ENCODE data around the gene CTDSP2.
A peak's percentile ranks its signal among the peaks of the same experiment; 100 is the strongest.
"Not testable (repeated sequence)": the region's sequence is repeated elsewhere in the genome, so short reads cannot be mapped to it uniquely, and the experiment has no call there.

Gene CTDSP2

DNA sequence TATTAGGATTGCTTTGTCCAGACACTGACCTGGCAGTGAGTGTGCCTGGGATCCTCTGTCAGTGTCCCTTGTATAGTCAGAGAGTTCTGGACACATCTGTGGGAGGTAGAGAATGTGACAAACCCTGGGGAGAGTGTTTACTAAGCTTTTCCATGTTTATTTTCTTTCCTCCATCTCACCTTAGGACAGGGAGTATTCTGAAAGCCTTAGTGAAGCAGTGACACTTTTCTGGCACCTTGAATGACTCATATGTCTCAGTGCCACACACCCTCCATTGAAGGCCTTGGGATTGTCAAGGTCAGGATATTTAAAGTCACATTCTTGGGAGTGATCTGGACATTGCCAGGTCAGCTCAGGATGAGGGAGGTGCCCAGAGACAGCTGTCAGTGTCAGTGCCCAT lies 34.9 kb upstream of the CTDSP2 start:
- DNase-seq, result no peak

DNA sequence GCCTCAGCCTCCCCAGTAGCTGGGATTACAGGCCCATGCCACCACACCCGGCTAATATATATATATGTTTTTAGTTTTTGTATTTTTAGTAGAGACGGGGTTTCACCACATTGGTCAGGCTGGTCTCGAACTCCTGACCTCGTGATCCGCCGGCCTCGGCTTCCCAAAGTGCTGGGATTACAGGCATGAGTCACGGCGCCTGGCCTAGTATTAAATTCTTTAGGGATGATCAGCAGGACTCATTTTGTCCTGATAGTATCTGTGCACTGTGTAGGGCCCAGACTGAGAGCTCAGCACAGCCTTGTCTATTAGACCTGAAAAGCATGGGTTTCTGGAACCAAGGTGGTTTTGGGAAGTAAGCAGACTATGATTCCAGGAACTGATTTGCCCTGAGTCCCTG lies 34.5 kb upstream of the CTDSP2 start:
- DNase-seq, result not testable (repeated sequence)

DNA sequence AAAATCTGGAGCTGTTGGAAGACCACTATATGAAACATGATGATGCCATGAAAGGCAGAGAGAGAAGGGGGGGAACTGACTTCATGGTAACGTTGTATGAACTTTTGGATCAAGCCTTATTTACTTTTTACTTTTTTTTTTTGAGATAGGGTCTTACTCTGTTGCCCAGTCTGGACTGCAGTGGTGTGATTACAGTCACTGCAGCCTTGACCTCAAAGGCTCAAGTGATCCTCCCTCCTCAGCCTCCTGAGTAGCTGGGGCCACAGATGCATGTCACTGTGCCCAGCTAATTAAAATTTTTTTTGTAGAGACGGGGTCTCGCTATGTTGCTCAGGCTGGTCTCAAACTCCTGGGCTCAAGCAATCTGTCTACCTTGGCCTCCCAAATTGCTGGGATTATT lies 31.3 kb upstream of the CTDSP2 start:
- no peak for DNase-seq

DNA sequence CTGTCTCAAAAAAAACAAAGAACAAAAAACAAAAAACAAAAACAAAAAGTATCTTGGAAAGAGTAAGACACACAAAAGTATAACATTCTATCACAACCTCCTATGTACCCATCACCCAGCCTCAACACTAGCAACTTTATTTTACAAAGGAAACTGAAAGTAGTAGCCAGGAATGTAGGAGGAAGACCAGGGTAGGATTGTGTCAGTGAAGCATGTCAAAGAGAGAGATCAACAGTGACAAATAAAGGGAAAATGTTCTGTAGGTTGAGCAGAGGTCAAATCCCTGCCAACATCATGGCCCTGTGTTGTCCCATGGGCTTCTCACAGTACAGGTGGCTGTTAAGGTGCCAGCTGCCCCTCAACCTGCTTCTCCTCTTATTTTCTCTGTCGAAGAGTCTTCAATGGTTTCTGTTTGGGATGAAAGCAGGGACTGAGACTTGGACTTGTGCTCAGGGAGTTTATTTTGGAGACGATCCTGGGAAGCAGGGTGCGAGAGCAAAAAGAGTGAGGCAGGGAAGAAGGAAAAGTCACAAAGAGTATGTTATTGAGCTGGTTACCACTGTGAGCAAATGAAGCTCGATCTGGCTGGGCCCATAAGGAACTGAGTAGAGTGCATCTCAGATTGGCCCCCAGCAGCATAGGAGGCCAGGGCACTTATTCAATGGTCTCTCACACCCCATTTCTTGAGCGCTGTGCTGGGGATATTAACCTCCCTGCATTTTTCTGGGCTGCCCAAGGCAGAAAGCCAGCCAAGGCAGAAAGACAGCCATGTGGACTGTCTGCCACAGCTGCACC lies 29.4 kb upstream of the CTDSP2 start:
- DNase-seq, result no peak

DNA sequence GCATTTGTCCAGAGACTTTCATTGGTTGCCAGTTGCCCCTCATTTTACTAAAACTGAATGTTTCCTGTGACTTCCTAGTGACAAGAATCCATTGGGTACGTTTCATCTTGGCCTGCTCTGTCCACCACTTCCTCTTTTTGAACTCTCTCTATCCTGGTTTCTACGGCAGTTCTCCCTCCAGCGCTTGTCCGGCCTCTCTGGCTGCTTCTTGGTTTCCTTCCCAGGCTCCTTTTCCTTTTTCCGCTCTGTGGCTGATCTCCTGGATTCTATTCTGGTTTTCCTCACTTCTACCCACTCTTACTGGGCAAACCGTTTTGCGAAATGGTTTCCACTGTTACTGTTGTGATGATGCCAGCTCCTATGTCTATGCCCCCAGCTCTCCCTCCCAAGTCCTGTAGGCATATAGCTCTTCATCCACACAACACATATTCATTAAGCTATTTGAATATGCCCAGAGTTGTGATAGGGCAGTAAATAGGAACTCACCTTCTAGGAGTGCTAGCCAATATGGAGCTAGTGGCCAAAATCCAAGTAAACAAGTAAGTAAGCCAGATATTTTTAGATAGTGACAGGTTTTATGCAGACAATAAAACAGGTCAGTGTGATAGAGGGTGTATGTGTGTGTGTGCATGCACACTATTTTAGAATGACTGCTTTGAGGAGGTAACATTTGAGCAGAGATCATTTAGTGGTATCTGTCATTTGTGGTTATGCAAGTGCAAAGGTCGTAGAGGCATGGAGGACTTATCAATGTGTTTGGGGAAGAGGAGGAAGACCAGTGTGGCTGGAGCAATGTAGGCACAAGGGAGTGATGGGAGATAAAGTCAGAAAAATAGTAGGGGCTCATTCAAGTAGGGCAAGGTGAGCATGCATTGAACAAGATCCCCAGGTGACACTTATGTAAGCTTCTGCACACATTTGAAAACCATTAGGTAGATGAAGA lies 27.9 kb upstream of the CTDSP2 start:
- no peak for DNase-seq

DNA sequence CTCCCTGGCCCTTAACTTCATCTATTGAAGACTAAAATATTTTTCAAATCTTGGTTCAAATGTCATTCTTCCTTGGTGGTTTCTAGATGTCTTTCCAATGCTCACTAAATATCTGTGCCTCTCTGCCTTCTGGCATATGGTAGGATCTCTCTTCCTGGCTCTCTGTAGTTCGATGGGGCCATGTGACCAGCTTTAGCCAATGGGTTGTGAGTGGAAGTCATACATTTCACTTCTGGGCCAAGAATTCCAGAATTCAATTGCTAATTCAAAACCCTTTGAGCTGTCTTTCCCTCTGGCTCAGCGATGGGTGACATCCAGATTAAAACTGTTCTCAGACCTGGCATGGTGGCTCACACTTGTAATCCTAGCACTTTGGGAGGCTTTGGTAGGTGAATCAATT lies 25.8 kb upstream of the CTDSP2 start:
- no peak for DNase-seq

DNA sequence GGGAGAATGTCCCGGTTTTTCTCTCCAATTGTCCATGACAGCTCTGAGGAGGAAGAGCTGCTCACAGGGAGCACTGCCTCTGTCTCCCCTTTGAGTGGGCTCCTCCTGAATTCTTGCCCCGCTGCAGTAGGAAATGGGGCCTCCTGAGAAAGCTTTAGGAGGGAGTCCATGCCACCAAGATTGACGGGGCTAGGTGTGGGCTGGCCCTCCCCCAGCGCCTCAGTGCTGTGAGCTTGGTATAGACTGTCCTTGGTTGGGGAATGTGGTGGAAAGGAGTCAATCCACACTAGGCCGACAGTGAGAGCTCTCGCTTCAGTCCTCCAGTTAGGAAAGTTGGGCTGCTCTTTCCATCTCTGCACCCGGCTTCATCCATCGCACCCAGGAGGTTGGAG lies 23.4 kb upstream of the CTDSP2 start:
- no peak for DNase-seq

DNA sequence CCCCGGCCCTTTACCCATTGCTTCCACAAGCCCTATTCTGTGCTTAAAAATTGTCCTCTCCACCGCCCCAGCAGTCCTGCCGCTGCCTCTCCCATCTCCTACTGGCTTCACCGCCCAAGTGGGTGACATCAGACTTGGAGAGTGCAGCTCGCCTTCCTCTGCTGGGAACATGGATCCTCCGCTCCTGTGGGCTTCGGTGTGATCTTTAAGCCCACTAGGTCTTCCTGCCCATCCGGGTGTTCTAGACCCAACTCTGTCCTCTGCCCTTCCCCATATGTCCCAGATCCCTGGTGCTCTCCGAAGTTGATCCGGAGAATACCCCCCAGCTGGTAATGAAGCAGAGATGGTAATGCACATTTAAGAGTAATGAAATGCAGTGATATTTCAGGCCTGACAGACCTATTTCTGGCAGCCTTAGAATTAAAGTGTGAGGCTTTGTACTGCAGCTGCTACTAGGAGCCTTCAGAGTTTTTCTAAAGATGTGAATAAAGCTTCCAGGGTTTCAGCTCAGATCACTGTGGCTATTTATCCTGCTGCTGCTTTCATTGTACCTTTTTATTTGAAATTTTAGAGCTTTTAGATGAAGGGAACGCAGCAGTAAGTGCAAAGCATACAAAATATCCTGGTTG lies 22.9 kb upstream of the CTDSP2 start:
- no peak for DNase-seq

DNA sequence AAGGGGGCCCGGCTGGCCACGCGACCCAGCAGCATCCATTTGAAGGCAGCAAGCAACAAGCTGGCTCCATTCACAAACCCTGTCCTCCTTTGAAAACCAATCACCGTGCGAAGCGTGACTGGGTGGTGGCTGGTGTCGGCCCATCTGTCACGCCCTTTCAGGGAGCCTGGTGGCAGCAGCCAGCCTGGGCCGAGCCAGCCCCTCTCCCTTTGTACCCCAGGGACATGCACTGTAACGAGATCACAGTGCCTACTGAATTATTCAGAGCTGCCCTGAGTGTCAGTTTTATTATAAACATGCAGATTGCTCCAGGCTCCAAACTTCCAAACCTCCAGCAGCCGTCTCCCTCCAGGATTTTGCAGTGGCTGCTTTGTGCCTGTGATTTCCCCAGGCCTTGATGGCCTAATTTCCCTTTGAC lies 22.3 kb upstream of the CTDSP2 start:
- peak; percentile 83 to 94 for DNase-seq

DNA sequence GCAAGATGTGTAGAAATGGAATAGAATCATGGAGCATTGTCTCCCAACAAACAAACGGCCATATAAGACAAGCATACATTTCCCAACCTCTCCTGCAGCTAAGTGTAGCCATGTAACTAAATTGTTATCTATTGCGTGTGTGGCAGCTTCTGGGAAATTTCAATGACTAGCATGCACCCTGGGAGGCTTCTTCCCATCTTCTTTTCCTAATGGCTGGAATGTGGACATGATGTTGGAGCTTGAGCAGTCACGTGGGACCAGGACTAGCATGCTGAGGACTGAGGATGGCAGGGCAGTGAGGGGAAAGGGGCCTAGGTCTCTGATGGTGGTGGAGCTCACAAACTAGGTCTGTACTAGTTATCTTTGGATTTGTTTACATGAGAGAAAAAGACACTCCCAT lies 21.7 kb upstream of the CTDSP2 start:
- DNase-seq, result no peak

DNA sequence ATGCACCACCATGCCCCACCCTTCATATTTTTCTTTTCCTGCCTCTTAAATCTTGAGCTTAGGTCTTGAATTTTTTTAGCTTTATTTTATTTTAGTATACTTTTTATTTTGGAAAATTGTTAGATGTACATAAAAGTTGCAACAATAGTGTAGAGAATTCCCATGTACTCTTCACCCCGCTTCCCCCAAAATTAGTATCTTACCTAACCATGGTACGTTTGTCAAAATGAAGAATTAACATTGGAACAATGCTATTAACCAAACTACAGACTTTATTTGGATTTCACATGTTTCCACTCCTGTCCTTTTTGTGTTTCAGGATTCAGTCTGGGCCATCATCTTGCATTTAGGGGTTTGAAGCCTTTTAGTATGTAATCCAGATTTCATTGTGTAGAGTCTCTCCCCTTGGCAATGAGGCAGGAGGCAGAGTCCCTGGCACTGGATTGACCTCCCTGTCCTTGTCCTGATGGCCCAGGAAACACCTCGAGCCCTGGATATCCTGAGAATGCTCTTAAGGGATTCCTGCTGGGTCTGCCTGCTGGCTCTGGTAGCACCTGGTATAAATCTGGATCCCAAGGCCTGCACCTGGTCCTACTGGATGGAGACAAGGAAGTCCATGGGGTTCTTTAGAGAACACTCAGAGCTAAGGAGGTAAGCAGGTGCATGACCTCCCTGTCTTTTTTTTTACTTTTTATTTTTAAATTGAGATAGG lies 19.9 kb upstream of the CTDSP2 start:
- no peak for DNase-seq

DNA sequence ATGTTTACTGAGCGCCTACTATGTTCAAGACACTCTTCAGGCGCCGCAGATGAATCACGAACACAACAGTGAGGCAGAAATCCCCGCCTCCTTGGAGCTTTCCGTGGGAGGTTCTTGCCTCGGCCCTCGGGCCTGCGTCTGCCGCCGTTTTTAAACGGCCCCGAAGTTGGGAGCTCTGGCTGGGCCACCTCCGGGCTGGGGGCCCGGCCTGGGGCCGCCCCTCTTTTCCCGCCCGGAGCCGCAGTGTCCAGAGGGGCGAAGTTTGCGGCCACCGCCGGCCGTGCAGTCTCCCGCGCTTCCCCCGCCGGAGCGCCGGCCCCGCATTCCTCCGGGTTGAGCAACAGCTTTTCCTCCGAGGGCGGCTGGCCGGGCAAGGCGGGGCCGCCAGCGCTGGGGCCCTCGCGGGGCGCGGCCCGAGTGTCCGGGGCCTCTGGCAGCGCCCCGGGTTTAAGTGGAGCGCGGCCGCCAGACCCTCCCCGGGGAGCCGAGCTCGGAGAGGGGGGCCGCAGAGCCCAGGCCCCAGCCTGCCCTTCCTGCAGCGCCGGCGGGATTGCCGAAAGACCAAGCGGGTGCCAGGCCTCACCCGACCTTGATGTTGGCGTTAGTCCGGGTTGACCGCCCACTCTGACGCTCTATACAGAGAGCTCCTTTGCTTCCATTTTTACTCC lies 18.7 kb upstream of the CTDSP2 start:
- peak in 1 of 2 experiments; percentile 14 for DNase-seq

DNA sequence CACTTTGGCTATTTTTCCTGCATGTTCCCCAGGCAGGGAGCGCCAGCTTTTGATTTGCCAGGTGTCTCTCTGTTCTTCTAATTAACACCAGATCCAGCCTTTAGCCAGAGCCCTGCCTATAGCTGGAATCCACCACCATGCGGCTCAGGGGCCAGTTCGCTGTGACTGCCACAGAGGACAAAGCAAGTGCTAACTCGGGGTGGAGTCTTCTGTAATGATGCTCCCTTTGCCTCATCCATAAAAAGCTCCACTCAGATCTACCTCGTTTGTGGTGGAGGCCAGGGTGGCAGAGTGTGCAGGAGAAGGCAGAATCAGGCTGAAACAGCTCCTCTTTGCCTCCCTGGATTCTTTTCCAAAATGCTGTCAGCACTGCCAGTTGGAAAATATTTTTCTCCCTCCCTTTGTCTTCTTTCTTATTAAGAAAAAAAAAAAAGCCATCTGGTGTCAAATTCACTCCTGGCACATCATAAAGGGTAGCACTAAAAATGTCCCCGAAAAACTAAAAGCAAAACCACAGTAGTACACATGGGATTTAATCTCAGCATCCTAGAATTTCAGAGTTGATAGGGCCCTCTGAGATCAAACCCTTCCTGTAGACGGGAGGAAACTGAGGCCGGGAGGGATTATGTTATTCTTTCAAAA lies 18.0 kb upstream of the CTDSP2 start:
- DNase-seq, result no peak

DNA sequence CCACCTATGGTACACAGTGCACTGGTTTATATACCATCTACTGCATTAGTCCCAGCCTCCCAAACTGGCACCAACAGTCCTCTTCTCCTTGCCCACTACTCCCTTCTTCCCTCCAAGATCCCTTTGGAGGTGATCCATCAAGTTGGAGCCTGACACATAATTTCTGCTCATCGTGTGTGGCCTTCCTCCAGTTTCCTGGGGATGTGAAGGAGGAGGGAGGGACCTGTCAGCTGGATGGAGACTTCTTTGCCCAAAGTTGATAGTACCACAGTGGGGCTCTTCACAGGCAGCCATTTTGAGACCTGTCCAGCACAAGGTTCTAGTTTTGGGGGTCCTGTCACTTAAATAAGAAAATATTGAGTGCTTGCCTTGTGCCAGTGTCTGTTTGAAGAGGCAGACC lies 17.1 kb upstream of the CTDSP2 start:
- DNase-seq, result no peak

DNA sequence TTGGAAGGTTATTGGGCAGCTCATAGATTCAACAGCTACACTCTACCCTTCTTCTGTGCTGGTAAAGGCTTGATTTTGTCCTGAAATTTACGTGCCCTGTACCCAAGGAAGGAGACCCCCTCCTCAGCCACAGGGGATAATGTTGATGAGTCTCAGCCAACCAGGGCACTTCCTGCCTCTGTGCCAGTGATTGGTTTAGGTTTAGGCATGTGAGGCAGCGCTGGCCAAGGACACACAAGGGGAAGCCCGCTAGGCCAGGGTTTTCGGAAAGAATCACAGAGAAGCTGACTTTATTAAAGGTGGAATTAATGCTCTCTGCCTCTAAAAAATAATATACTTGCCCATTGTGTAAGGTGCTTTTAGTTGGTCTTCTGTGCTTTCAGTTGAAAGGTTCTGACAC lies 15.4 kb upstream of the CTDSP2 start:
- no peak for DNase-seq

DNA sequence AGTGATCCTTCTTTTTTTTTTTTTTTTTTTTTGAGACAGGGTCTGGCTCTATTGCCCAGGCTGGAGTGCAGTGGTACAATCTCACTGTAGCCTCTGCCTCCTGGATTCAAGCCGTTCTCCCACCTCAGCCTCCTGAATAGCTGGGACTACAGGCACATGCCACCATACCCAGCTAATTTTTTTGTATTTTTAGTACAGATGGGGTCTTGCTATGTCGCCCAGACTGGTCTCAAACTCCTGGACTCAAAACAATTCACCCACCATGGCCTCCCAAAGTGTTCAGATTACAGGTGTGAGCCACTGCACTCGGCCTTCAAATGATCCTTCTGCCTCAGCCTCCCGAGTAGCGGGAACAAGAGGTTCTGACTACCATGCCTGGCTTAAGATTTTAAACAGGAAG lies 14.4 kb upstream of the CTDSP2 start:
- not testable (repeated sequence) for DNase-seq

DNA sequence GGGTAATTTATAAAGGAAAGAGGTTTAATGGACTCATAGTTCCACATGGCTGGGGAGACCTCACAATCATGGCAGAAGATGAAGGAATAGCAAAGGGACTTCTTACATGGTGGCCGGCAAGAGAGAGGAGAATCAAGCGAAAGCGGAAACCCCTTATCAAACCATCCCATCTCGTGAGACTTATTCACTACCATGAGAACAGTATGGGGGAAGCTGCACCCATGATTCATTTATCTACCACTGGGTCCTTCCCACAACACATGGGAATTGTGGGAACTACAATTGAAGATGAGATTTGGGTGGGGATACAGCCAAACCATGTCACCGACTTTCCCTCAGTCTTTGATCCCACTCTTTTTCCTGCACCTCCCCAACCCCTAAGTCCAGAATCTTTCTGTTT lies 12.6 kb upstream of the CTDSP2 start:
- no peak for DNase-seq

DNA sequence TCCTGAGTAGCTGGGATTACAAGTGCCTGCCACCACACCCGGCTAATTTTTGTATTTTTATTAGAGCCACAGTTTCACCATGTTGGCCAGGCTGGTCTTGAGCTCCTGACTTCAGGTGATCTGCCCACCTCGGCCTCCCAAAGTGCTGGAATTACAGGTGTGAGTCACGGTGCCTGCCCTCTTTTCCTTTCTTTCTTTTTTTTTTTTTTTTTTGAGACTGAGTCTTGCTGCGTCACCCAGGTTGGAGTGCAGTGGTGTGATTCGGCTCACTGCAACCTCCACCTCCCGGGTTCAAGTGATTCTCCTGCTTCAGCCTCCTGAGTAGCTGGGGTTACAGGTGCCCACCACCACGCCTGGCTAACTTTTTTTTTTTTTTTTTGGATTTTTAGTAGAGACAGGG lies 11.6 kb upstream of the CTDSP2 start:
- DNase-seq, result not testable (repeated sequence)

DNA sequence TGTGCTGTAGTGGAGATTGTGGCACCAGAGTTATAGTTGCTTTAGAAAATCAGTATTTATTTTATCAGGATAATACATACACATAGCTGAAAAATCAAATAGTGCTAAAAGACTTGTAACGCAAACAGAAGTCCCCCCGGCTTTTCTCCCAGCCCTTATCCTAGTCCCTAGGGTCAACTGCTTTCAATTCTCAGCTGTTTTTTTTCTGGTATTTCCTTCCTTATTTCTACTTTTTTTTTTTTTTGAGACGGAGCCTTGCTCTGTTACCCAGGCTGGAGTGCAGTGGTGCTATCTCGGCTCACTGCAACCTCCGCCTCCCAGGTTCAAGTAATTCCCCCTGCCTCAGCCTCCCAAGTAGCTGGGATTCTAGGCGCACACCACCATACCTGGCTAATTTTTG lies 8.4 kb upstream of the CTDSP2 start:
- no peak for DNase-seq

DNA sequence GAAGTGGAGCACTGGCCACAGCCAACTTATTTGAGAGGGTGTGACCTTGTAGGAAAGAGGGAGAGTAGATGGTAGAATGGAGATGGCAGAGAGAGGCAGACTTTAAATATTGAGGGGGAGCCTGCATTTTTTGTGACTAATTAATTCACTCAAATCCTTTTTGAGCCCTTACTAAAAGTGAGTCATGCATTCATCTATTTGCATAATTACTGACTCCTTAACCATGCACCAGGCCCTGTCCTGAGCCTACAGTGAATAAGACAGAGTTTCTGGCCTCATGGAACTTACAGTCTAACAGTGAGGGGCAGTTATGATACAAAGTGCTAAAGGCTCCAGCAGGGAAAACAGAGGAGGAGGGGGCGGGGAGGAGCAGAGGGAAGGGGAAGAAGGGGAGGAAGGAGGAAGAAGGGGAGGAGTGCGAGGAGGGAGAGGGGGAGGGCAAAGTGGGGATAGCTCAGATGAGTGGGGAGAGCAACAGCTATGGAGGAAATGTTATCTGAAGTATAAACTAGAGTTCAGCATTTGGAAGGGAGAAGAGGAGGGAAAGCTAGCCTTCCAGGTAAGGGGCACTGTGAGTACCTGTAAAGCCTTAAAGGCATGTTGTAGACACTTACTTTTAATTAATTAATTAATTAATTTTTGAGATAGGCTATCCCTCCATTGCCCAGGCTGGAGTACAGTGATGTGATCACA lies 7.5 kb upstream of the CTDSP2 start:
- no peak for DNase-seq

Measured in NCI-H524 (cell line).